Heart left ventricle (tissue), 16 donors: ENCODE measurements around the gene RNF186. TPM values are rescaled to one million over a fixed set of nuclear protein-coding genes. Genes with fewer than 3 reads are reported as not detected.
"Not testable (repeated sequence)": the region's sequence is repeated elsewhere in the genome, so short reads cannot be mapped to it uniquely, and the experiment has no call there.

Experiments used
- ATAC-seq, 4 donors: fragments of 200-7000 bp; cut with Tn5 transposase; one replicate each; pipeline ENCODE4 v1.9.1; 2020 to 2022; ENCODE audit warnings: moderate library complexity in 4 of 4, mild to moderate bottlenecking in 3 of 4, moderate number of reproducible peaks in 1 of 4
- DNase-seq, 5 donors: peaks; one replicate each; pipeline ENCODE4 v3.0.0-alpha.2; 2020
- H3K27ac ChIP-seq, 12 donors: fragments of 200-600 bp; sonication (generic) in 4 of 12; one replicate each; pipeline versions ENCODE4 v1.5.0 to v1.8.0; 2016 to 2022; ENCODE audit warnings: mild to moderate bottlenecking in 2 of 12
- H3K27me3 ChIP-seq, 9 donors: fragments of 200-600 bp; sonication (generic) in 2 of 9; one replicate each; pipeline versions ENCODE4 v1.5.1 to v1.8.0; 2016 to 2022; ENCODE audit warnings: mild to moderate bottlenecking in 3 of 9
- H3K36me3 ChIP-seq, 9 donors: fragments of 200-600 bp; sonication (generic) in 2 of 9; one replicate each; pipeline versions ENCODE4 v1.5.0 to v1.8.0; 2018 to 2022; ENCODE audit warnings: mild to moderate bottlenecking in 2 of 9
- H3K4me1 ChIP-seq, 12 donors: fragments of 200-600 bp; sonication (generic) in 4 of 12; one replicate each; pipeline versions ENCODE4 v1.5.0 to v1.8.0; 2016 to 2022; ENCODE audit warnings: mild to moderate bottlenecking in 3 of 12
- H3K4me3 ChIP-seq, 12 donors: fragments of 200-600 bp; sonication (generic) in 4 of 12; one replicate each; pipeline versions ENCODE4 v1.5.0 to v1.8.0; 2017 to 2022; ENCODE audit warnings: mild to moderate bottlenecking in 9 of 12, moderate library complexity in 4 of 12
- H3K9me3 ChIP-seq, 12 donors: fragments of 200-600 bp; sonication (generic) in 4 of 12; one replicate each; pipeline versions ENCODE4 v1.5.0 to v1.8.0; 2016 to 2022; ENCODE audit warnings: mild to moderate bottlenecking in 1 of 12
- POLR2A ChIP-seq, 2 donors: fragments of 450-650 bp; IDR thresholded peaks; one replicate each; pipeline ENCODE4 v1.6.1; 2017; ENCODE audit warnings: antibody characterized with exemption in 2 of 2, mild to moderate bottlenecking in 2 of 2, moderate library complexity in 2 of 2
- WGBS, 4 donors: extraction: QIAGEN DNeasy Blood & Tissue Kit in 2 of 4; methylation state at CpG; one replicate each; pipeline versions ENCODE4 v1.1.5 to v1.1.7; 2013 to 2018; 5-methylcytosine and 5-hydroxymethylcytosine counted together
- intact Hi-C, 10 donors: fragments of 100-400 bp; cut with DNase I; formaldehyde crosslinking; loops; one replicate each; pipeline versions ENCODE4 v1.11.1 to v1.14.2; 2022
- polyA plus RNA-seq, 2 donors: library from polyadenylated mRNA; stranded (reverse); fragments of 200-250 nt; gene quantifications; one replicate each; pipeline ENCODE4 v1.2.3, GENCODE V29; 2013
- total RNA-seq, 9 donors: library from RNA; depleted of rRNA in 2 of 9; stranded (reverse); fragments of >200 nt in 2 of 9; fragmentation: NEBNext Ultra II Directional in 3 of 9; extraction: Animal tissue kit (Norgen Biotek cat#: 25700) in 3 of 9; gene quantifications; one replicate each; pipeline versions ENCODE4 v1.1.0 to v1.2.4, GENCODE V29; 2016 to 2023
- TF ChIP-seq, protein P1 (sequence below), 12 donors: fragments of 200-600 bp; sonication (generic) in 4 of 12; IDR thresholded peaks; one replicate each; pipeline versions ENCODE4 v1.5.0 to v1.8.0; 2018 to 2022; ENCODE audit warnings: antibody characterized with exemption in 12 of 12, mild to moderate bottlenecking in 5 of 12
- donor health status: ischemic (EF 13 %, LVEDD 7.1; RV severe dilation, severe dysfunction).
- donor health status: healthy with polysubstance abuse.
- donor health status: DM: no; HTN: yes; CAD: no.
- donor health status: DM: no; HTN: no; CAD: no.
- donor health status: ischemic (EF 25% LVEDD 6.9; RV normal size, moderate dysfunction).
- donor health status: ischemic (EF 25% LVEDD 5.7; RV mildly dilated, moderate dysfunction).
- donor health status: healthy.
- donor health status: DM: yes; HTN: yes; CAD: no.
- donor health status: ischemic (EF 35%, LVEDD 5.7; RV mildly dilated, moderate dysfunction).
- donor health status: nonischemic (EF 11% LVEDD 7.7; RV severe dilation, severe dysfunction).
- donor health status: DM: yes; HTN: yes; CAD: no.
- donor health status: PGD.
- donor health status: ischemic (EF 29% LVEDD 5.4; RV normal size, mild dysfunction).
- donor health status: nonischemic (EF 23%, LVEDD 6.1; RV moderate dilation, normal function).

The RNF186 gene
- total and polyA plus RNA-seq, 11 donors: not detected

DNA sequence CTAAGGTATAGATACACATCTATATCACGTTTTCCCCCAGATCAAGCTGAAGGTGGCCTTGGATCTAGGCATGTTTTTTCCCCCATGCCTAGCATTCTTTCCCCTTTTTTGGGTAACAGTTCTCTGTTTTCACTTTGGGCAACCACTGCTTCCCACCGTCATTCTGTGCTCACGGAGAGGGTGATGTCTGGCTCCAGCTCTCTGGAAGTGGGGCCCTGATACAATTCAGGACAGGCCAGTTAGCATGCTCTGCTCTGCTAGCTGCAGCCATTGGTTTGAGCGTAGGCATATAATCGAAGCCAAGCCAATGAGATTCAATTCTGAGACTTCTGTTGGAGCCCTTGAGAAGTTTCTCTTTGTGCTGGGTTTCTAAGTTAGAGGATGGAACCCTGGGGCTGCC is 2.1 kb upstream of the RNF186 start:
- no peak overlapping the region for H3K27ac ChIP-seq
- no peaks in the 10 kb centered on the region for H3K4me1 ChIP-seq
- no peak for DNase-seq
- WGBS, 4 donors: 69 to 85% (median 74%) methylated on average over 5 of the region's 5 CpGs
- intact Hi-C loops: no loop called here
- no peaks in the 10 kb centered on the region for H3K9me3 ChIP-seq
- no peak for ATAC-seq
- TF ChIP-seq, protein P1, sequence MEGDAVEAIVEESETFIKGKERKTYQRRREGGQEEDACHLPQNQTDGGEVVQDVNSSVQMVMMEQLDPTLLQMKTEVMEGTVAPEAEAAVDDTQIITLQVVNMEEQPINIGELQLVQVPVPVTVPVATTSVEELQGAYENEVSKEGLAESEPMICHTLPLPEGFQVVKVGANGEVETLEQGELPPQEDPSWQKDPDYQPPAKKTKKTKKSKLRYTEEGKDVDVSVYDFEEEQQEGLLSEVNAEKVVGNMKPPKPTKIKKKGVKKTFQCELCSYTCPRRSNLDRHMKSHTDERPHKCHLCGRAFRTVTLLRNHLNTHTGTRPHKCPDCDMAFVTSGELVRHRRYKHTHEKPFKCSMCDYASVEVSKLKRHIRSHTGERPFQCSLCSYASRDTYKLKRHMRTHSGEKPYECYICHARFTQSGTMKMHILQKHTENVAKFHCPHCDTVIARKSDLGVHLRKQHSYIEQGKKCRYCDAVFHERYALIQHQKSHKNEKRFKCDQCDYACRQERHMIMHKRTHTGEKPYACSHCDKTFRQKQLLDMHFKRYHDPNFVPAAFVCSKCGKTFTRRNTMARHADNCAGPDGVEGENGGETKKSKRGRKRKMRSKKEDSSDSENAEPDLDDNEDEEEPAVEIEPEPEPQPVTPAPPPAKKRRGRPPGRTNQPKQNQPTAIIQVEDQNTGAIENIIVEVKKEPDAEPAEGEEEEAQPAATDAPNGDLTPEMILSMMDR (IDR thresholded peaks at IDR 0.05): no peak
- TF ChIP-seq POLR2A (IDR thresholded peaks at IDR 0.05): no peak
- H3K27me3 ChIP-seq: no peaks in the 10 kb centered on the region
- no peak overlapping the region for H3K4me3 ChIP-seq
- H3K36me3 ChIP-seq: no peaks in the 10 kb centered on the region

DNA sequence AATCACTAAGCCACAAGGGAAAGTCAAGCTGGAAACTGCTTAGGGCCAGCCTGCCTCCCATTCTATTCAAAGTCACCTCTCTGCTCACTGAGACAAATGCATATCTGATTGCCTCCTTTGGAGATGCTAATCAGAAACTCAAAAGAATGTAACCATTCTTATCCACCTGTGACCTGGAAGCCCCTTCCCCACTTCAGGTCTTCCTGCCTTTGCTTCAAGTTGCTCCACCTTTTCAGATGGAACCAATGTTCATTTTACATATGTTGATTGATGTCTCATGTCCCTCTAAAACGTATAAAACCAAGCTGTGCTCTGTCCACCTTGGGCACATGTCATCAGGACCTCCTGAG is 1.6 kb upstream of the RNF186 start:
- H3K27me3 ChIP-seq, ATAC-seq, DNase-seq, H3K36me3 ChIP-seq, intact Hi-C loops, H3K4me1 ChIP-seq, H3K9me3 ChIP-seq, H3K4me3 ChIP-seq, H3K27ac ChIP-seq: not testable (repeated sequence)
- 43 to 51% (median 47%) methylated on average over 1 of the region's 1 CpG for WGBS, 4 donors

GRCh38 chr1:19815801-19816736 is 986 bp upstream of the RNF186 start:
- WGBS, 4 donors: 67 to 83% (median 75%) methylated on average over 15 of the region's 15 CpGs
- ATAC-seq (no peak), DNase-seq (no peak)
- no peaks in the 10 kb centered on the region for H3K36me3 ChIP-seq
- H3K27ac ChIP-seq: no peak overlapping the region
- intact Hi-C loops: no loop called here
- no peak overlapping the region for H3K4me3 ChIP-seq
- H3K4me1 ChIP-seq: no peaks in the 10 kb centered on the region
- no peaks in the 10 kb centered on the region for H3K27me3 ChIP-seq
- no peaks in the 10 kb centered on the region for H3K9me3 ChIP-seq
- TF ChIP-seq POLR2A (IDR thresholded peaks at IDR 0.05): no peak
- TF ChIP-seq, protein P1 (IDR thresholded peaks at IDR 0.05): no peak

DNA sequence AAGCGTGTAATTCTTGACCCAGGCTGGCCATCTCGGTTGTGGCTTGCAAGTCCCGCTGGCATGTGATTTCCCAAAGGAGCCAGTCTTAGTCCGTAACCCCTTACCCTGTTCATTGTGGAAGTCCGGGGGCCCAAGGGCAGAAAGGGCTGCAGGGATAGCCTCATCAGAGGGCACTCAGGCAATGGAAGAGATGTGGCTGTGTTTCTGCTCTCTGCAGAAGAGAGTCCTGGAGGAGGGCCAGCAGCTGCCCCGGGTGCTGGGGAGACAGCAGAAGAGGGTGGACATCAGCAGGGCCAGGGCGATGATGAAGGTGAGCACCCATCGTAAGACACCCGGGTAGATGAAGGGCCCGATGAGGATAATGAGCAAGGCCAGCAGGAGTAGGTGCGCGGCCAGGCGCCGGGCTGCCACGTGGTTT is 830 bp downstream of the RNF186 start:
- ATAC-seq (no peak), DNase-seq (no peak)
- Histone ChIP-seq H3K36me3 (no peaks in the 10 kb centered on the region), H3K4me1 (no peaks in the 10 kb centered on the region), H3K27me3 (no peaks in the 10 kb centered on the region), H3K27ac (no peak overlapping the region), H3K9me3 (peaks cover 0 to 2% (median 0%) of the 10 kb centered on the region in 12 donors), H3K4me3 (no peak overlapping the region)
- no peak for TF ChIP-seq POLR2A (IDR thresholded peaks at IDR 0.05)
- TF ChIP-seq, protein P1 (IDR thresholded peaks at IDR 0.05): no peak
- 83 to 89% (median 84%) methylated on average over 8 to 15 of the region's 15 CpGs for WGBS, 4 donors
- intact Hi-C loops: loop anchor here in 1 of 10 donors (5.0 kb wide), 1 partner anchor 97 kb away; no protein-coding TSS in a partner anchor
